DMS79 (cell line): ENCODE data around the gene NADK2.

Experiments used
- DNase-seq: peaks from one replicate; lab custom pipeline; 2025; lab: John Stamatoyannopoulos, UW

The NADK2 gene

GRCh38 chr5:36246036-36246800, 4.5 kb upstream of the NADK2 start:
- DNase-seq: no peak

GRCh38 chr5:36244076-36244475, 2.4 kb upstream of the NADK2 start:
- no peak for DNase-seq

GRCh38 chr5:36243653-36244052, 1.9 kb upstream of the NADK2 start:
- no peak for DNase-seq

- no peak for DNase-seq
These were observed 1.1 kb upstream of the NADK2 start for GRCh38 chr5:36242534-36243485.

GRCh38 chr5:36240779-36241630, 720 bp downstream of the NADK2 start:
- DNase-seq: peak; percentile 21

GRCh38 chr5:36239370-36240293, 2.1 kb downstream of the NADK2 start:
- no peak for DNase-seq

GRCh38 chr5:36238502-36239295, 3.0 kb downstream of the NADK2 start:
- DNase-seq: no peak

- no peak for DNase-seq
These were observed 4.0 kb downstream of the NADK2 start for GRCh38 chr5:36237751-36238150.

- no peak for DNase-seq
These were observed 4.9 kb downstream of the NADK2 start for GRCh38 chr5:36236801-36237200.

- DNase-seq: no peak
These were observed 9.2 kb downstream of the NADK2 start for GRCh38 chr5:36232533-36232932.

- no peak for DNase-seq
These were observed 11.5 kb downstream of the NADK2 start for GRCh38 chr5:36230151-36230790.

- DNase-seq: no peak
These were observed 13.2 kb downstream of the NADK2 start for GRCh38 chr5:36228505-36228904.

- DNase-seq: no peak
These were observed 14.7 kb downstream of the NADK2 start for GRCh38 chr5:36227046-36227445.

GRCh38 chr5:36222620-36223019, 19.1 kb downstream of the NADK2 start:
- DNase-seq: no peak

GRCh38 chr5:36217988-36218387, 23.7 kb downstream of the NADK2 start:
- no peak for DNase-seq

- DNase-seq: no peak
These were observed 24.2 kb downstream of the NADK2 start for GRCh38 chr5:36217567-36217966.

GRCh38 chr5:36215910-36216309, 25.8 kb downstream of the NADK2 start:
- DNase-seq: no peak

GRCh38 chr5:36214436-36214835, 27.3 kb downstream of the NADK2 start:
- no peak for DNase-seq

- DNase-seq: no peak
These were observed 32.1 kb downstream of the NADK2 start for GRCh38 chr5:36209664-36210063.

GRCh38 chr5:36208786-36209185, 32.9 kb downstream of the NADK2 start:
- no peak for DNase-seq
